NCI-H526 treated with DMSO at 0.1 percent for 48 hours (cell line): Measurements from ENCODE around the gene RUNX2.

Experiments
- DNase-seq: peaks from one replicate; lab custom pipeline; 2025; lab: John Stamatoyannopoulos, UW

The RUNX2 gene

GRCh38 chr6:45521226-45521625, 193.1 kb downstream of the RUNX2 start:
- DNase-seq, result no peak

- no peak for DNase-seq
Measured at GRCh38 chr6:45522486-45522885, 194.4 kb downstream of the RUNX2 start.

GRCh38 chr6:45527210-45527609, 199.1 kb downstream of the RUNX2 start:
- no peak for DNase-seq

GRCh38 chr6:45531999-45532595, 204.0 kb downstream of the RUNX2 start:
- no peak for DNase-seq

- no peak for DNase-seq
Measured at GRCh38 chr6:45532721-45533210, 204.6 kb downstream of the RUNX2 start.

- no peak for DNase-seq
Measured at GRCh38 chr6:45533386-45533785, 205.3 kb downstream of the RUNX2 start.

GRCh38 chr6:45535933-45536332, 207.8 kb downstream of the RUNX2 start:
- DNase-seq, result no peak

GRCh38 chr6:45537539-45537938, 209.4 kb downstream of the RUNX2 start:
- DNase-seq, result no peak

- DNase-seq, result peak; percentile 60
Measured at GRCh38 chr6:45538641-45539547, 210.8 kb downstream of the RUNX2 start.

GRCh38 chr6:45540375-45540920, 212.3 kb downstream of the RUNX2 start:
- peak; percentile 66 for DNase-seq

- DNase-seq, result no peak
Measured at GRCh38 chr6:45541934-45542333, 213.8 kb downstream of the RUNX2 start.

GRCh38 chr6:45543298-45544235, 215.4 kb downstream of the RUNX2 start:
- no peak for DNase-seq

GRCh38 chr6:45545416-45545815, 217.3 kb downstream of the RUNX2 start:
- no peak for DNase-seq

- DNase-seq, result peak; percentile 36
Measured at GRCh38 chr6:45548657-45549515, 220.8 kb downstream of the RUNX2 start.

- no peak for DNase-seq
Measured at GRCh38 chr6:45552536-45552935, 224.4 kb downstream of the RUNX2 start.

- no peak for DNase-seq
Measured at GRCh38 chr6:45553730-45554344, 225.7 kb downstream of the RUNX2 start.

GRCh38 chr6:45554591-45554990, 226.5 kb downstream of the RUNX2 start:
- DNase-seq, result no peak

- DNase-seq, result peak; percentile 73
Measured at GRCh38 chr6:45555981-45556771, 228.0 kb downstream of the RUNX2 start.

GRCh38 chr6:45556828-45557227, 228.7 kb downstream of the RUNX2 start:
- DNase-seq, result no peak

GRCh38 chr6:45557454-45557853, 229.3 kb downstream of the RUNX2 start:
- no peak for DNase-seq
